Heart right ventricle (tissue), 16 donors: ENCODE data around the gene CC2D2A. TPM values are rescaled to one million over a fixed set of nuclear protein-coding genes. Genes with fewer than 3 reads are reported as not detected.
"Not testable (repeated sequence)": the region's sequence is repeated elsewhere in the genome, so short reads cannot be mapped to it uniquely, and the experiment has no call there.

Experiments used
- ATAC-seq, 8 donors: fragments of 200-7000 bp; cut with Tn5 transposase; one replicate each; pipeline ENCODE4 v1.9.1; 2020; ENCODE audit warnings: mild to moderate bottlenecking in 8 of 8, moderate library complexity in 8 of 8, moderate number of reproducible peaks in 1 of 8
- DNase-seq, 2 donors: peaks; one replicate each; pipeline ENCODE4 v3.0.0-alpha.2; 2020
- H3K27ac ChIP-seq, 10 donors: fragments of 200-600 bp; sonication (generic) in 2 of 10; one replicate each; pipeline versions ENCODE4 v1.5.0 to v1.8.0; 2020 to 2022; ENCODE audit warnings: mild to moderate bottlenecking in 3 of 10
- H3K27me3 ChIP-seq, 7 donors: fragments of 200-600 bp; one replicate each; pipeline ENCODE4 v1.8.0; 2021 to 2022; ENCODE audit warnings: mild to moderate bottlenecking in 2 of 7
- H3K36me3 ChIP-seq, 9 donors: fragments of 200-600 bp; sonication (generic) in 1 of 9; one replicate each; pipeline versions ENCODE4 v1.5.0 to v1.8.0; 2020 to 2022; ENCODE audit warnings: mild to moderate bottlenecking in 2 of 9
- H3K4me1 ChIP-seq, 9 donors: fragments of 200-600 bp; sonication (generic) in 1 of 9; one replicate each; pipeline versions ENCODE4 v1.5.0 to v1.8.0; 2020 to 2022; ENCODE audit warnings: mild to moderate bottlenecking in 4 of 9
- H3K4me3 ChIP-seq, 10 donors: fragments of 200-600 bp; sonication (generic) in 2 of 10; one replicate each; pipeline versions ENCODE4 v1.5.0 to v1.8.0; 2020 to 2022; ENCODE audit warnings: mild to moderate bottlenecking in 7 of 10, moderate library complexity in 2 of 10
- H3K9me3 ChIP-seq, 11 donors: fragments of 200-600 bp in 10 of 11; sonication (generic) in 2 of 11; one replicate each; pipeline versions ENCODE4 v1.5.0 to v1.8.0; 2013 to 2022; ENCODE audit warnings: mild to moderate bottlenecking in 2 of 11, control low read depth in 1 of 11, moderate library complexity in 1 of 11
- CTCF ChIP-seq, 9 donors: fragments of 200-600 bp; sonication (generic) in 2 of 9; IDR thresholded peaks; one replicate each; pipeline versions ENCODE4 v1.5.0 to v1.8.0; 2021 to 2022; ENCODE audit warnings: antibody characterized with exemption in 9 of 9, mild to moderate bottlenecking in 5 of 9, moderate library complexity in 1 of 9
- WGBS, 2 donors: extraction: QIAGEN DNeasy Blood & Tissue Kit; methylation state at CpG; one replicate each; pipeline ENCODE4 v1.1.7; 2013; ENCODE audit warnings: inconsistent platforms in 1 of 2; 5-methylcytosine and 5-hydroxymethylcytosine counted together
- intact Hi-C, 10 donors: fragments of 100-400 bp; cut with DNase I; formaldehyde crosslinking; loops; one replicate each; pipeline versions ENCODE4 v1.11.1 to v1.14.2; 2022
- polyA plus RNA-seq, 2 donors: library from polyadenylated mRNA; stranded (reverse); fragments of 200-250 nt; gene quantifications; one replicate each; pipeline ENCODE4 v1.2.3, GENCODE V29; 2013
- total RNA-seq, 10 donors: library from RNA; stranded (reverse); fragmentation: NEBNext Ultra II Directional in 3 of 10; extraction: Animal tissue kit (Norgen Biotek cat#: 25700) in 3 of 10; gene quantifications; one replicate each; pipeline versions ENCODE4 v1.2.1 to v1.2.4, GENCODE V29; 2021 to 2023
- donor health status: Arrhythmogenic right ventricular cardiomyopathy.
- donor health status: ischemic (EF 13 %, LVEDD 7.1; RV severe dilation, severe dysfunction).
- donor health status: healthy with polysubstance abuse.
- donor health status: DM: no; HTN: yes; CAD: no.
- donor health status: DM: no; HTN: no; CAD: no.
- donor health status: ischemic (EF 25% LVEDD 6.9; RV normal size, moderate dysfunction).
- donor health status: ischemic (EF 25% LVEDD 5.7; RV mildly dilated, moderate dysfunction).
- donor health status: healthy.
- donor health status: DM: yes; HTN: yes; CAD: no.
- donor health status: Ischemic cardiomyopathy.
- donor health status: ischemic (EF 35%, LVEDD 5.7; RV mildly dilated, moderate dysfunction).
- donor health status: nonischemic (EF 11% LVEDD 7.7; RV severe dilation, severe dysfunction).
- donor health status: DM: yes; HTN: yes; CAD: no.
- donor health status: PGD.
- donor health status: ischemic (EF 29% LVEDD 5.4; RV normal size, mild dysfunction).
- donor health status: nonischemic (EF 23%, LVEDD 6.1; RV moderate dilation, normal function).

Gene CC2D2A
- total and polyA plus RNA-seq, 12 donors: 3.2 to 10.8 (median 7.6) TPM

DNA sequence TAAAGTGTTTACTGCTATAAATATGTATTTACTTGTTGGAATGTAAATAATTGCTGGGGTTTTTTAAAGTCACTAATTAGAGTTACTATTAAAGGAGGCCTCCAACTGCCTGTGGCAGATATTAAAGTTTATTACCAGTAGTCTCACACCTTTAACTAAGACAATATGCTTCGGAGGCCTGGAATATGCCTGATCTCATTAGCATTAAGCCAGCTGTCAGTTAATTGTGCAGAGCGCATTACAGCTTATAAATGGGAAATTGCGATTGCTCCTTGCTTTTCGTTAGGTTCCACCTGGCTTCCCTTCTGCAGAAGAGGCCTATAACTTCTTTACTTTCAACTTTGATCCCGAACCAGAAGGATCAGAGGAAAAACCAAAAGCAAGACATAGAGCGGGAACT lies 41.3 kb downstream of the CC2D2A start:
- Histone ChIP-seq H3K4me1 (no peaks in the 10 kb centered on the region), H3K4me3 (no peak overlapping the region), H3K36me3 (peaks cover 0 to 90% (median 8%) of the 10 kb centered on the region in 9 donors), H3K27me3 (no peaks in the 10 kb centered on the region), H3K27ac (no peak overlapping the region), H3K9me3 (no peaks in the 10 kb centered on the region)
- intact Hi-C loops: no loop called here
- DNase-seq: no peak
- TF ChIP-seq CTCF (IDR thresholded peaks at IDR 0.05): no peak
- 96% methylated on average over 6 of the region's 6 CpGs for WGBS, 2 donors
- no peak for ATAC-seq

DNA sequence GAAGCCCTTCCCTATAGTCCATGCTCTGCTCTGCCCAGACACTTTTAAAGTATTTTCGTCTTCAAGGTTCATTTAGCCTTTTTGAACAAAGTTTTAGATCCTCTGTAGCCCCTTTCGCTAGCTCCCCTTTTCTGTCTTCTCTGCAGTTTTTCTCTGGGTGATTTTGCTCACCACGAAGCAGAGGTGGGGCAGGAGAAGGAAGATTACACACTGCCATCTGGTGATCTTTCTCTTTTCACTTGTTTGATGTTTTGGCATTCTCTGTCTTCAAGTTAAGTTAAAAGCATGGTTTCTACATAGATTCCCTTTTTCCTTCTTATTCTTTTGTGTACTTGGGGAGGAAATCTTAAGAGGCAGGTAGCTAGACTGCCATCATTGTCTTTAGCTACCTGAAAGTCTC lies 43.9 kb downstream of the CC2D2A start:
- peak in 1 of 9 donors; percentile 8 for TF ChIP-seq CTCF (IDR thresholded peaks at IDR 0.05)
- intact Hi-C loops: no loop called here
- Histone ChIP-seq H3K9me3 (no peaks in the 10 kb centered on the region), H3K4me1 (no peaks in the 10 kb centered on the region), H3K36me3 (peaks cover 0 to 98% (median 13%) of the 10 kb centered on the region in 9 donors), H3K27me3 (no peaks in the 10 kb centered on the region), H3K27ac (no peak overlapping the region), H3K4me3 (no peak overlapping the region)
- DNase-seq (no peak), ATAC-seq (no peak)
- WGBS, 2 donors: 78 to 87% methylated on average over 3 of the region's 3 CpGs

DNA sequence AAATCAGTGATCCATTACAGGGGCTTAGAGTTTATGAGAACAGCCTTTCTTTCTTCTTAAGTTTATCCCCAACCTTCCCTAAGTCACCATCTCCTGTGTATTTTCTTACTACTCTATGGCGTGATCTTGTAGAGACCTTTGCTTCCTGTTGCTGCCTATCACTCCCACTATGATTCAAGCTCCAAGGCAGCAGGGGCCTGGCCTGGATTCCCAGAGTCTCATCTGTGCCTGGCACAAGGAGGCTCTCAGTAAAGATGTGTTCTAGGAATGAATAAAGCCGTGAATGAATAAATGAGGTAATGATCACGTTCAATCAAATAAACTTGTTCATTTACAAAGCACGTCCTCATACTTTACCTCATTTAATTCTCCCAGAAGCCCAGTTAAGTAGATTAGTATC lies 45.4 kb downstream of the CC2D2A start:
- no peaks in the 10 kb centered on the region for H3K9me3 ChIP-seq
- no peaks in the 10 kb centered on the region for H3K27me3 ChIP-seq
- WGBS, 2 donors: 90 to 91% methylated on average over 4 of the region's 4 CpGs
- intact Hi-C loops: no loop called here
- H3K4me1 ChIP-seq: no peaks in the 10 kb centered on the region
- no peak overlapping the region for H3K27ac ChIP-seq
- peaks cover 0 to 100% (median 18%) of the 10 kb centered on the region in 9 donors for H3K36me3 ChIP-seq
- H3K4me3 ChIP-seq: no peak overlapping the region
- DNase-seq (no peak), ATAC-seq (no peak)
- TF ChIP-seq CTCF (IDR thresholded peaks at IDR 0.05): no peak

GRCh38 chr4:15516494-15516893 lies 46.8 kb downstream of the CC2D2A start:
- H3K36me3 ChIP-seq: peaks cover 0 to 98% (median 13%) of the 10 kb centered on the region in 9 donors
- WGBS, 2 donors: 79 to 85% methylated on average over 3 of the region's 3 CpGs
- DNase-seq: no peak
- intact Hi-C loops: no loop called here
- no peaks in the 10 kb centered on the region for H3K27me3 ChIP-seq
- H3K27ac ChIP-seq: no peak overlapping the region
- H3K4me1 ChIP-seq: no peaks in the 10 kb centered on the region
- TF ChIP-seq CTCF (IDR thresholded peaks at IDR 0.05): no peak
- no peaks in the 10 kb centered on the region for H3K9me3 ChIP-seq
- ATAC-seq: no peak
- no peak overlapping the region for H3K4me3 ChIP-seq

GRCh38 chr4:15517681-15518080 lies 48.0 kb downstream of the CC2D2A start:
- H3K9me3 ChIP-seq, intact Hi-C loops, H3K27ac ChIP-seq, H3K4me3 ChIP-seq, ATAC-seq, DNase-seq, H3K4me1 ChIP-seq, H3K27me3 ChIP-seq: not testable (repeated sequence)
- 98 to 99% methylated on average over 4 of the region's 4 CpGs for WGBS, 2 donors
- peaks cover 0 to 95% (median 12%) of the 10 kb centered on the region in 9 donors for H3K36me3 ChIP-seq
